ENCODE data around the gene MAN1C1. TPM values are rescaled to one million over a fixed set of nuclear protein-coding genes. Genes with fewer than 3 reads are reported as not detected.

Gene MAN1C1
- total and polyA plus RNA-seq, 9 of the 15 experiments (the other 6 are each of a cell fraction or from before 2014, with no cell fraction given) = 0.04 to 0.44 (median 0.10) TPM; not detected in 3

- DNase-seq (ENCODE audit: extremely low read depth in 1 of 4, low spot score in 3 of 4) = no peak
- Histone ChIP-seq H3K27ac (ENCODE audit: extremely low read depth, low read depth, low read length) (no peak overlapping the region), H3K9me3 (replicated peaks; ENCODE audit: control insufficient read depth, insufficient read depth, low read depth, low read length) (no peaks in the 10 kb centered on the region), H3K4me3 (no peak overlapping the region), H3K79me2 (ENCODE audit: control insufficient read depth, insufficient read depth, low read length) (no peaks in the 10 kb centered on the region), H2AFZ (ENCODE audit: low read depth, low read length) (no peak overlapping the region), H3K36me3 (ENCODE audit: control insufficient read depth, insufficient read depth, low read length) (no peaks in the 10 kb centered on the region), H3K4me1 (replicated peaks in 1 of 2; ENCODE audit: control insufficient read depth in 2 of 2, insufficient read depth in 2 of 2, low read length in 2 of 2) (0 out of 5 replicates have a peak, but pooled peaks cover 0 to 2% of the 10 kb centered on the region in 2 experiments), H3K9ac (ENCODE audit: insufficient read depth in 1 of 2, low read depth in 2 of 2, low read length in 2 of 2) (no peak overlapping the region), H4K20me1 (replicated peaks; ENCODE audit: control insufficient read depth, insufficient read depth, low read length) (peaks cover under 1% of the 10 kb centered on the region), H3K9me1 (ENCODE audit: control insufficient read depth, insufficient read depth, low read length) (no peaks in the 10 kb centered on the region), H3K27me3 (ENCODE audit: control insufficient read depth in 2 of 2, insufficient read depth in 2 of 2, low read length in 2 of 2) (peaks cover 57 to 86% of the 10 kb centered on the region in 2 experiments), H3K4me2 (ENCODE audit: insufficient read depth, low read length) (no peak overlapping the region)
- no peak for ATAC-seq
- FAIRE-seq = no peak
- 2% methylated on average over 4 of the region's 4 CpGs for WGBS (ENCODE audit: insufficient coverage, low coverage, missing lambda C conversion rate)
- no TSS peak for BruUV-seq (replicated peaks)
- POLR2A ChIA-PET = interaction anchor here (0.6 to 1.0 kb wide), 2 partner anchors 10 to 414 kb away, joined by 3 to 5 read pairs; no protein-coding TSS in a partner anchor
- CTCF ChIA-PET (ENCODE audit: low intra/inter-chr PET ratio) = no interaction called here
- in situ Hi-C loops (cut with MboI) (no loop called here), intact Hi-C loops (cut with micrococcal nuclease) (no loop called here)
- TF ChIP-seq MTF1 (CRISPR knock-in tag; IDR thresholded peaks at IDR 0.05; ENCODE audit: borderline replicate concordance) (no peak), ZBTB40 (IDR thresholded peaks at IDR 0.05) (no peak), ZBTB40 (CRISPR knock-in tag; IDR thresholded peaks at IDR 0.05) (no peak), NEUROD1 (IDR thresholded peaks at IDR 0.05; ENCODE audit: borderline replicate concordance, low read depth, low read length, partially characterized antibody) (no peak), ELF2 (CRISPR knock-in tag; IDR thresholded peaks at IDR 0.05) (no peak), RCOR1 (IDR thresholded peaks at IDR 0.05; ENCODE audit: borderline replicate concordance in 1 of 2, low read depth in 2 of 2, low read length in 2 of 2) (no peak), HBP1 (CRISPR knock-in tag; IDR thresholded peaks at IDR 0.05) (no peak), RB1 (IDR thresholded peaks at IDR 0.05; ENCODE audit: low read depth) (no peak)
- TF ChIP-seq, protein P1, sequence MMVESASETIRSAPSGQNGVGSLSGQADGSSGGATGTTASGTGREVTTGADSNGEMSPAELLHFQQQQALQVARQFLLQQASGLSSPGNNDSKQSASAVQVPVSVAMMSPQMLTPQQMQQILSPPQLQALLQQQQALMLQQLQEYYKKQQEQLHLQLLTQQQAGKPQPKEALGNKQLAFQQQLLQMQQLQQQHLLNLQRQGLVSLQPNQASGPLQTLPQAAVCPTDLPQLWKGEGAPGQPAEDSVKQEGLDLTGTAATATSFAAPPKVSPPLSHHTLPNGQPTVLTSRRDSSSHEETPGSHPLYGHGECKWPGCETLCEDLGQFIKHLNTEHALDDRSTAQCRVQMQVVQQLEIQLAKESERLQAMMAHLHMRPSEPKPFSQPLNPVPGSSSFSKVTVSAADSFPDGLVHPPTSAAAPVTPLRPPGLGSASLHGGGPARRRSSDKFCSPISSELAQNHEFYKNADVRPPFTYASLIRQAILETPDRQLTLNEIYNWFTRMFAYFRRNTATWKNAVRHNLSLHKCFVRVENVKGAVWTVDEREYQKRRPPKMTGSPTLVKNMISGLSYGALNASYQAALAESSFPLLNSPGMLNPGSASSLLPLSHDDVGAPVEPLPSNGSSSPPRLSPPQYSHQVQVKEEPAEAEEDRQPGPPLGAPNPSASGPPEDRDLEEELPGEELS (CRISPR knock-in tag; IDR thresholded peaks at IDR 0.05; ENCODE audit: borderline replicate concordance) = no peak
Observed at GRCh38 chr1:25647106-25647505, 30.5 kb downstream of the MAN1C1 start.
